BE2C (cell line): ENCODE measurements around the gene MACF1.
"Not testable (repeated sequence)": the region's sequence is repeated elsewhere in the genome, so short reads cannot be mapped to it uniquely, and the experiment has no call there.

ENCODE experiments used
- DNase-seq: peaks from one replicate; pipeline ENCODE4 v3.0.0-alpha.2; 2020
- H3K27me3 ChIP-seq: fragments of 250-450 bp; sonication (Bioruptor Pico); 2 replicates; pipeline ENCODE4 v1.5.1; 2020; ENCODE audit warnings: mild to moderate bottlenecking
- H3K36me3 ChIP-seq: fragments of 250-450 bp; sonication (Bioruptor Pico); 2 replicates; pipeline ENCODE4 v1.5.1; 2020; ENCODE audit warnings: mild to moderate bottlenecking
- H3K4me1 ChIP-seq: fragments of 250-450 bp; sonication (Bioruptor Pico); 2 replicates; pipeline ENCODE4 v1.5.1; 2020
- H3K4me3 ChIP-seq: 2 replicates; pipeline ENCODE4 v1.5.1; 2011; ENCODE audit warnings: low read depth, low read length
- H3K9me3 ChIP-seq: fragments of 250-450 bp; sonication (Bioruptor Pico); 2 replicates; pipeline ENCODE4 v1.5.1; 2020
- CTCF ChIP-seq: IDR thresholded peaks from 2 replicates; pipeline ENCODE4 v1.5.1; 2012; ENCODE audit warnings: mild to moderate bottlenecking, low read depth, low read length

MACF1 gene

GRCh38 chr1:39466413-39467107, 262.1 kb downstream of the MACF1 start:
- H3K36me3 ChIP-seq, result no peaks in the 10 kb centered on the region; the same call in 1 of the 2 replicates
- H3K4me1 ChIP-seq, result no peaks in the 10 kb centered on the region
- TF ChIP-seq CTCF, result no peak
- H3K4me3 ChIP-seq, result no peak overlapping the region
- H3K27me3 ChIP-seq, result no peaks in the 10 kb centered on the region
- H3K9me3 ChIP-seq, result no peaks in the 10 kb centered on the region
- DNase-seq, result no peak

DNA sequence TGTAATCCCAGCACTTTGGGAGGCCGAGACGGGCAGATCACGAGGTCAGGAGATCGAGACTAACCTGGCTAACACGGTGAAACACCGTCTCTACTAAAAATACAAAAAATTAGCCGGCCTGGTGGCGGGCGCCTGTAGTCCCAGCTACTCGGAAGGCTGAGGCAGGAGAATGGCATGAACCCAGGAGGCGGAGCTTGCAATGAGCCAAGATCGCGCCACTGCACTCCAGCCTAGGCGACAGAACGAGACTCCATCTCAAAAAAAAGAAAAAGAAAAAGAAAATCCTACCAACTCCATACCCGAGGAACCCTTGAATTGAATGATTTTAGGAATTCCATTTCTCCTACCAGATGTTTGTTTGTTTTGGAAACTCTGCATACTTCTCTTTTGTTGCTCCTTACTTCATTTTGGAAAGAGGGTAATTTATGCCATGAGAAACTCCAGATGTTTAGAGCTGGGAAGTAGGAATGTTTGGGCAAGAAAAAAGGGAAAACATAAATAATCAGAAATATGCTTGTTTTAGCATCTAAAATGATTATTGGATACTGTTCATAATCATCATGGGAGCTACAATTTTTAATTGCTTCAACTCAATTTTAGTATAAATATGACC, 262.7 kb downstream of the MACF1 start:
- H3K9me3 ChIP-seq, H3K36me3 ChIP-seq, H3K27me3 ChIP-seq, DNase-seq, H3K4me1 ChIP-seq, H3K4me3 ChIP-seq: not testable (repeated sequence)

DNA sequence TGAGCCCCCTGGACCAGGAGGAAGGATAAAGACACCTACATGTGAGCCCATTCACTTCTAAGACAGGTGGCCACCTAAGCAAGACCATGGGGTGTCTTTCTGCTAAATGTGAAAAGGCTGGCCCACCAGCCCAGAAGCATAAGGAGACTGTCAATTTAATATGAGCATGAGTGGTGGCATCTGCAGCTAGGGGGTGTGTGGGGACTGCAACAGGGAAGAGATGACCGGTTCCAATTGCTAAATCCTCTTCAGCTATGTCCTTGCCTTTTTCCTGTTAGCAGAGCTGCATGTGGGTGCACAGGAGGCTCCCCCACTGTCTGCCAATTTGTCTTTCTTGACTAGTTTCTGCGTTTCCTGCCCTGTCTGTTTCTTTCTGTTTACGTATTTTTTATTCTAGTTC, 264.7 kb downstream of the MACF1 start:
- no peaks in the 10 kb centered on the region for H3K9me3 ChIP-seq
- H3K4me1 ChIP-seq, result no peaks in the 10 kb centered on the region
- DNase-seq, result no peak
- no peak for TF ChIP-seq CTCF
- H3K4me3 ChIP-seq, result no peak overlapping the region
- H3K36me3 ChIP-seq, result no peaks in the 10 kb centered on the region
- no peaks in the 10 kb centered on the region for H3K27me3 ChIP-seq

GRCh38 chr1:39470040-39470439, 265.5 kb downstream of the MACF1 start:
- Histone ChIP-seq H3K27me3 (no peaks in the 10 kb centered on the region), H3K4me1 (no peaks in the 10 kb centered on the region), H3K36me3 (no peaks in the 10 kb centered on the region), H3K9me3 (no peaks in the 10 kb centered on the region), H3K4me3 (no peak overlapping the region)
- no peak for TF ChIP-seq CTCF
- DNase-seq, result no peak

DNA sequence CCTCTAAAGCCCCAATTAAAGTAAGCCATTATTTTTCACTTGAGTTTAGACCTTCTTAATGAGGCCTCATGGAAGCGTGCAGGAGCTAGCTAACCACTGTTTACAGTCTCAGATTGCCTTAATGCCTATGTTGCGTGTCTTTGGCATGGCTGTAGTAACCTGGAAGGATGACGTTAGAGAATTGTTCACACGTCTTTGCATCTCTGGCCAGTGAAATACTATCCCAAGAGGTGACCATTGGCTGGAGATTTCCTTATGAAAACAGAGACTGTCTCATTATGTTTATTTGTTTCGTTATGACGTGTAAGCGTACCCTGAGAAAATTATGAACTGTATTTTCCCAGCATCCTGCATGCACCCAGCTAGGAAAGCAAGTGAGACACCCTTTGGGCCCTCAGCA, 268.3 kb downstream of the MACF1 start:
- H3K4me1 ChIP-seq, result no peaks in the 10 kb centered on the region
- no peaks in the 10 kb centered on the region for H3K36me3 ChIP-seq
- no peak for TF ChIP-seq CTCF
- no peaks in the 10 kb centered on the region for H3K27me3 ChIP-seq
- H3K9me3 ChIP-seq, result no peaks in the 10 kb centered on the region
- H3K4me3 ChIP-seq, result no peak overlapping the region
- no peak for DNase-seq

- H3K9me3 ChIP-seq, result no peaks in the 10 kb centered on the region
- no peaks in the 10 kb centered on the region for H3K27me3 ChIP-seq
- no peaks in the 10 kb centered on the region for H3K4me1 ChIP-seq
- no peak for DNase-seq
- no peaks in the 10 kb centered on the region for H3K36me3 ChIP-seq
- no peak overlapping the region for H3K4me3 ChIP-seq
- no peak for TF ChIP-seq CTCF
Observed at GRCh38 chr1:39473324-39473723, 268.8 kb downstream of the MACF1 start.
